Stimulated activated CD4-positive, alpha-beta T cell treated with anti-CD3 and anti-CD28 coated beads, Interleukin-15, amount 100 ng/mL, for 24 hours (primary cell): ENCODE data around the gene CST3.
"Not testable (repeated sequence)": the region's sequence is repeated elsewhere in the genome, so short reads cannot be mapped to it uniquely, and the experiment has no call there.

Source experiments
- DNase-seq: peaks from one replicate; pipeline ENCODE4 v3.0.0-alpha.2; 2020

The CST3 gene

GRCh38 chr20:23661002-23661429, 23.3 kb upstream of the CST3 start:
- DNase-seq: no peak

DNA sequence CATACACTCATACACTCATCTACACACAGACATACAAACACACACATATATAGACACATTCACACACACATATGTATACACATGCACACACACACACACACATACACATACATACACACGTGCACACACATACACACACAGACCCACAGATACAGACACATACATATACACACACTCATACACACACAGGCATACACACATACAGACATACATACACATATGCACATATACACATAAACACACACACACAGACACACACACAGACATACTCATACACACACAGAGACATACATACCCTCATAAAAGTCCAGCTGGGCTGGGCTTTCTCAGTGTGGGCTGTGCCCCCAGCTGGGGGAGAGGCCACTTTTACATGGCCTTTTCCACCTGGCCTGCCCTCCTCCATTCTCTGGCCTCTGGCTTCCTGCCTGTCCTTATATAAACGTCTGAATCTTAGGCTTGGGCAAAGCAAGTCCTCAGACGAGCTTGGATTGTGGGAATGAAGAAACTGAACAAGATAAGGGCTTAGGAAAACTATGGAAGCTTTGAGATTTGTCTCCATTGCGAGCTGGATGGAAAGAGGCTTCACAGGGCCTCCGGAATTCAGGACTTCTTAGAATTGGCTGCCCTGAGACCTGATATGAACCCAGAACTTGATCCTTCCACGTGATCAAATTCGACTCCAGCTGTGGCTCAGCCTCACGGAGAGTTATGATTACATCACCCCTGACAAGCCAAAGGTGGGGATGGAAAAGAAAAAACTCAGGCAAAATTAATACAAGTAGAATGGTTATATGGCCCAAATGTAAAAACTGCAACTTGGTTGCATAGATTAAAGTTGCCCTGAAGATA, 22.5 kb upstream of the CST3 start:
- DNase-seq: no peak

- not testable (repeated sequence) for DNase-seq
These were observed 21.8 kb upstream of the CST3 start for GRCh38 chr20:23659610-23659988.

DNA sequence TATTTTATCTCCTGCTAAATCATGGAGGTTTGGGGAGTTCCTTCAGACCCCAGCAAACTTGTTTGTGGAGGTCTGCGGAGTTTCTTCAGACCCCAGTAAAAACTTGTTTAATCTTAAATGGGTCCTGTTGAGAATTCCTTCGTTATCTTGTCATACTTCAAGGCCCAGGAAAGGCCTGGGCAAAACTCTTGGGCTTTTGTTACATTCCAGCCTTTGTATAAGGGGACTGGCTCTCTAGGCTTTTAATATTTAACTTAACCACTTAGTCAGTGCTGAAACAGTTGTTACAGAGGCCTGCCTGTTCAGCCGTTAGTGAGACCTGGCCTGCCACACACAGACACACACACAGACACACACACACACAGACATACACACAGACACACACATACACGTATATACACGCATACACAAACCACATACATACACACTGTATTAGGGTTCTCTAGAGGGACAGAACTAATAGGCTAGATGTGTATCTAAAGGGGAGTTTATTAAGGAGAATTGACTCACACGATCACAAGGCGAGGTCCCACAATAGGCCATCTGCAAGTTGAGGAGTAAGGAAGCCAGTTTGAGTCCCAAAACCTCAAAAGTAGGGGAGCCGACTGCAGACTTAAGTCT, 21.3 kb upstream of the CST3 start:
- no peak for DNase-seq

DNA sequence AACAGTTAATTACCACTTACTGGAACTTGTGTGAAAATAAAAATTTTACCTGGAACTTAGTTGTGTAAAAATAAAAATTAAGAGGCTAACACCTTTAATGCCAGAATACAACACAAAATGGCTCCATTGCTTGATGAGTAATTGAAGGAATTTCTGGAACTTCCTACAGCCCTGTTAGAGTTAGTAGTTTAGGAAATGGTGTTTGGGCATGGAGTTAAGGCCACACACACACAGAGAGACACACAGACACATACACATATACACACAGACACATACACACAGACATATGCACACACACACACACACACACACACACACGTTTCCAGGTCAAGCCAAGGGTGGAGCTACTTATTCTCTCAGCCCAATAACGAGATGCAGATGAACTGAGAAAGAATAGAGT, 20.6 kb upstream of the CST3 start:
- no peak for DNase-seq

DNA sequence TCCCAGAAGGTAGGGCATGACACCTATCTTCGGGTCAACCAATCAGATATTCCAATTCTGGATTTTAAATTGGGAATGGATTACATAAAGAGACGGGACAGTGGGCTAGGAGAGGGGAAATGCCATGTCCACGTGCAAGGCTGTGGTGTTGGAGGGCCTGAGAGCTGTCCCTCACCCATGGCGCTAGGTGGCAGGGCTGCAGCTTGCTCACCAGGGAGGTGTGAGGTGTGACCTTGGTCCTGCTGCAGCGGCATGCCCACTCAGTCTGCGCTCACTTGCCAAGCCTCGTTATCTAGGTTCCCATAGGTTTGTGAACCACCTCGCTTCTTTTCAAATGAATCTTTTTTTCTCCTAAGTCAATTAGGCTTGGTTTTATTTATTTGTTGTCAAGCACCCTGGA, 19.4 kb upstream of the CST3 start:
- no peak for DNase-seq

DNA sequence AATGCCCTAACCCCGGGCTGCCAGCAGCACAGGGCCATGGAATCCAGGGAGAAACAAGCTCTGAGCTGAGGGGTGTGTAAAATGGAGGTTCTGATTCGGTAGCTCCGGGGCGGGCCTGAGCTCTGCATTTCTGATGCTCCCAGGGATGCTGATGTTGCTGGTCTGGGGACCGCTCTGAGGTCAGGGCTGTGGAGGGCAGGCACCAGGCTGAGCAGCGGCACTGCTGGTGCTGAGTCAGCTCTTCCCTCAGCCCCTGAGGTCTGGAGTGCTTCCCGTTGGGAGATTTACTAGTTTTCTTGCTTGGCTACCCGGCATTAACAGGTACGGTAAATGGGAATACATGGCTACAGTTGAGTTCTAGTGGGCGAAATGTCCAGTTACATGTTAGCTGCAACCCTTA, 18.6 kb upstream of the CST3 start:
- DNase-seq: no peak

DNA sequence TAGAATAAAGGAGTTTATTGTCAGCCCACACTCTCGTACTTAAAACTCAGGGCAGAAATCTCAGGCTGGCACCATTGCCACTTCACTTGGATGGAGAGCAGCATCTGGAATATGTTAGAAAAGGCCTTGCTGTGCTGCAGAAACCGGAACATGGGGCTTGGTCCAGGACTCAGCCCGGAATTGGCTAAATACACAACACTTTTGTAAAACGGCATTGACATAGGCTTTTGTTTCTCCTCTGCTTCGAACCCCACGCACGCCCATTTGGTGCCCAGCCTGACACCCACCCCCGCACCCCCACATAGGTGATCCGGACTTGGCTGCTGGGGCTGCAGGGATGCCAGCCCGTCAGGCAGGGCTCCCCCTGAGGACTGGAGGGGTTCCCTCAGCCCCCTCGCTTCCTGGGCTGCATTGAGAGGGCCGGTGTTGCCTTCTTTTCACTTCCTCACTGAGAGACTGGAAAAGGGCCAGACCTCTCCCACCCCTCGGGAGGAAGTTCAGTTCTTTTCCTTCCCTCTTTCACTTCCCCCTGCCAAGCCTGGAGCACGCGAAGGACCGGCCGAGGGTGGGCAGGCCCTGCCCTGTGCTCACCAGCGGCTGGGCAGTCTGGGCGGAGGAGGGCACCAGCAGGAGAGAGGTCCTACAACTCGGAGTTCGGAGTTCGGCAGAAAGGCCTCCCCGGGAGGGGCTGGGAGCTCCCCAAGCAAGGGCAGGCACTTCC, 17.9 kb upstream of the CST3 start:
- no peak for DNase-seq

DNA sequence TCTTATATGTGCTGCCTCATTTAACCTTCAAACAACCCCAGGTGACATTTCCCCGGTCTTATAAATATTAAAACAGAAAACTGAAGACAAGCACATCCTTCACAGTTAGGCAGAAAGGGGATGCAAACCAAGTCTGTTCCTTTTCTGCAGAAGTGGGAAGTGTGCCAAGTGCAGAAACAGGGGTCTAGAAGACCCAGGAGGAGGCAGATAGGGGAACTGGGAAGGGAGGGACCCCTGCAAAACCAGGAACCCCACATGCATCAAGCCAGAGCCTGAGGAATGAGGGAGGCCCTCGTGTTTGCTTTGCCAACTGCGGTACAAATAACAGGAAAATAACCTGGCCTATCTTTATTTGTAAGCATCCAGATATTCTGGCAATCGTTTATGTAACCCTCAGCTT, 17.0 kb upstream of the CST3 start:
- DNase-seq: no peak

- DNase-seq: no peak
These were observed 16.2 kb upstream of the CST3 start for GRCh38 chr20:23654000-23654399.

GRCh38 chr20:23653400-23653938, 15.7 kb upstream of the CST3 start:
- no peak for DNase-seq

GRCh38 chr20:23652926-23653325, 15.2 kb upstream of the CST3 start:
- no peak for DNase-seq

- no peak for DNase-seq
These were observed 14.6 kb upstream of the CST3 start for GRCh38 chr20:23652371-23652770.

- DNase-seq: no peak
These were observed 13.4 kb upstream of the CST3 start for GRCh38 chr20:23651117-23651516.

DNA sequence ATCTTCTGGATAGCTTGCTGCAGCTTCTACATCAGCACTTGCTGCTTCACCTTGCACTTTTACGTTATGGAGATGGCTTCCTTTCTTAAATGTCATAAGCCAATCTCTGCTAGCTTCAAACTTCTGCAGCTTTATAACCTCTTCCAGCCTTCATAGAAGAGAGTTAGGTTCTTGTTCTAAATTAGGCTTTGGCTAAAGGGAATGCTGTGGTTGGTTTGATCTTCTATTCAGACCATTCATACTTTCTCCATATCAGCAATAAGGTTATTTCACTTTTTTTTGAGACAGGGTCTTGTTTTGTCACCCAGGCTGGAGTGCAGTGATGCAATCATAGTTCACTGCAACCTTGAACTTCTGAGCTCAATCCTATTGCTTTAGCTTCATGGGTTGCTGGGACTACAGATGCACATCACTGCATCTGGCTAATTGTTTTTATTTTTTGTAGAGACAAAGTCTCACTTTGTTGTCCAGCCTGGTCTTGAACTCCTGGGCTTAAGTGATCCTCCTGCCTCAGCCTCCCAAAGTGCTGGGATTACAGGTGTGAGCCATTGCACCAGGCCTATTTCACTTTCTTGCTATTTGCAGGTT, 12.2 kb upstream of the CST3 start:
- DNase-seq: no peak

DNA sequence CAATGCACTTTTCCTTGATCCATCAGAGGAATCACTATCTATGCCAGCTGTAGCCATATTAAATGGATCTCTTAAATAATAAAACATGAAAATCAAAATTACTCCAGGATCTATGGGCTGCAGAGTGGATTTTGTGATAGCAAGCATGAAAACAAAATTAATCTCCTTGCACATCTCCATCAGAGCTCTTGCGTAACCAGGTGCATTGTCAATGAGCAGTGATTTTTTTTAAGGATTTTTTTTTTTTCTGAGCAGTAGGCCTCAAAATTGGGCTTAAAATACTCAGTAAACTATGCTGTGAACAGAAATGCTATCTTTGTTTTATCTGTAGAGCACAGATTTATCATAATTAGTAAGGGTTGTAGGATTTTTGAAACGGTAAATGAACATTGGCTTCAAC, 11.5 kb upstream of the CST3 start:
- DNase-seq: no peak

- DNase-seq: no peak
These were observed 9.6 kb upstream of the CST3 start for GRCh38 chr20:23647346-23647745.

- no peak for DNase-seq
These were observed 8.5 kb upstream of the CST3 start for GRCh38 chr20:23646106-23646873.

DNA sequence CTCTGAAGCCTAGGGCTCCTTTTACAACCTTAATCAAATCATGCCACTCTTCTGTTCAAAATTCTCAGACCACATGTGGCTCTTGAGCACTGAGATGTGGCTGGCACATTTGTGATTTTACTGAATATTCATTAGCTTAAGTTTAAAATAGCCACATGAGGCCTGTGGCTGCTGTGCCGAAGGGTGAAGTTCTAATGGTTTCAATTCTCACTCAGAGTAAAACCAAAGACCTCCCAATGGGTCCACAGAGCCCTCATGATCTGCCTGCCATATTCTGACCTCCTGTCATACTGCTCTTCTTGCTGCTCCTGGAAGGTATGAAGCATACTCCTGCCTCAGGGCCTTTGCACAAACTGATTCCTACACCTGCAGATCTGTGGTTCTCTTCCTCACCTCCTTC, 7.8 kb upstream of the CST3 start:
- DNase-seq: no peak

DNA sequence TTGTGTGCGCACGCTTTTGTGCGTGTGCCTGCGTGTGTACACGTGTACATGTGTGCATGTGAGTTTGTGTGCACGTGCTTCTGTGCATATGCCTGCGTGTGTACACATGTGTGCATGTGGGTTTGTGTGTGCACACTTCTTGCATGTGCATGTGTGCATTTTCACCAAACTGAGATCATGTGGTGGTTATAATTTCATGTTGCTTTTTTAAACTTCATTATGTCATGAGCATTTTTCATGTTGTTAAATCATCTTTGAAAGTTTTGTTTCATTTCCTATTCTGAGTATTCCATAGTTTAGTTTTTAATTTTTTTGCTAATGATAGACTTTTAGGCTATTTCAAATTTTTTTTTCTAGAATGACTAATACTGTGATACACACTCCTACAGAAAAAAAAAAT, 6.4 kb upstream of the CST3 start:
- no peak for DNase-seq

- DNase-seq: no peak
These were observed 5.9 kb upstream of the CST3 start for GRCh38 chr20:23643659-23644058.

DNA sequence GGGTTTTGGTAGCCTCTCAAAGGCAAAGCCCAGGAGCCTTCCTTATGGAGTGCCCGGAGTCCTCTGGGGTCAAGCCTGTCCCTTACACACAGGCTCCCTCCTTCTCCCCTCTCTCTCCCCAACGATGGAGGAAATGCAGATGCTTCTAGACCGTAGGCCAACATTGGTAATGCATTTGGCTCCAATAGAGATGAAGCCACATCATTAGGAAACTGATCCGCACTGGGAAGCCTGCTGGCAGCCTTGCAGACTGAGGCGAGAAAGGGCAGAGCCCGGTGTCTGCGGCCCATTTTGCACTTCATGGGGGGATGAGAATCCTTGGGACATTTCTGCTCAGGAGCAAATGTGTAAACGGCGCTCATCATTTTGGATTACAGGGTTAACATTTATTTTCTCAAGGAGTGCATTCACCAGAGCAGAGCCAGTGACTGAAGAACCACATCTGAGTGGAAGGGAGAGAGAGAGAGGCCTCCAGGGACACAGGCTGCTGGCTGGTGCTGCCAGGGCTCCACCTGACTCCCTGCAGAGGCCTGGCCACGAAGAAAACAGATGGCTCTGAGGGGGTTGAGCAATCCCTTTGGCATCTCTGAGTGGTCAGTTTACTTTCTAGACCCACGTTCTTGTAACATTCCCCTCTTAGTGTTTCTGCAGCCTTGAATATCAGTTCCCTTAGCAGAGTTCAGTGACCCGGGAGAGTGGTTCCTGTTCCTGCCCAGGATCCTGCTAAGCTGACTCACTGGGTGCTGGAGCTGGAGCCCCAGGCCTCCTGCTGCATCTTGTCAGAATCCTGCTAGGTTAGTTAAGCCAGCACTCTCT, 4.4 kb upstream of the CST3 start:
- DNase-seq: no peak
